HEK293 (cell line): ENCODE results near the gene FUT3.

ENCODE experiments used
- CTCF ChIA-PET: fragments of 350-600 bp; formaldehyde crosslinking; extraction: SDS; loops from one replicate; lab custom pipeline; 2021; ENCODE audit warnings: antibody characterized with exemption; lab: Yijun Ruan, JAX
- POLR2A ChIA-PET: fragments of 300-600 bp; formaldehyde crosslinking; extraction: SDS; loops from one replicate; lab custom pipeline; 2020; ENCODE audit warnings: antibody characterized with exemption, inconsistent platforms; lab: Yijun Ruan, JAX
- H3K27ac ChIP-seq: fragments of 200-500 bp; sonication (Bioruptor generic); 2 replicates; pipeline ENCODE4 v1.5.1; 2014; ENCODE audit warnings: low read depth, low read length, control low read depth, inconsistent platforms; ENCODE audit errors: extremely low read depth
- H3K36me3 ChIP-seq, 2 experiments: fragments of 200-500 bp in 1 of 2; sonication (Bioruptor generic) in 1 of 2; 1 replicate in 1 of 2; 2 replicates in 1 of 2; pipeline ENCODE4 v1.5.1; 2014 to 2017; ENCODE audit warnings: inconsistent platforms in 2 of 2, low read length in 2 of 2; ENCODE audit not compliant: control insufficient read depth in 2 of 2, insufficient read depth in 1 of 2
- H3K4me1 ChIP-seq: fragments of 200-500 bp; sonication (Bioruptor generic); 2 replicates; pipeline ENCODE4 v1.5.1; 2014; ENCODE audit warnings: mild to moderate bottlenecking, low read length, inconsistent platforms; ENCODE audit not compliant: control insufficient read depth, insufficient read depth
- H3K4me3 ChIP-seq: 2 replicates; pipeline ENCODE4 v1.5.1; 2011; ENCODE audit warnings: low read depth, mild to moderate bottlenecking, control low read depth, low read length, moderate library complexity
- H3K9me3 ChIP-seq: fragments of 200-500 bp; sonication (Bioruptor generic); 2 replicates; pipeline ENCODE4 v1.5.1; 2014; ENCODE audit warnings: low read depth, low read length, inconsistent platforms; ENCODE audit not compliant: control insufficient read depth, insufficient read depth
- AEBP2 ChIP-seq: fragments of 450-650 bp; formaldehyde crosslinking; IDR thresholded peaks from 2 replicates; pipeline ENCODE4 v1.5.1; 2016; ENCODE audit warnings: missing biosample characterization, missing genetic modification characterization, borderline replicate concordance
- GLIS1 ChIP-seq: fragments of 450-650 bp; formaldehyde crosslinking; IDR thresholded peaks from 2 replicates; pipeline ENCODE4 v1.5.1; 2016; ENCODE audit warnings: missing biosample characterization, missing genetic modification characterization
- HOXC10 ChIP-seq: sonication (generic); formaldehyde crosslinking; IDR thresholded peaks from 2 replicates; pipeline ENCODE4 v1.8.1; 2023; ENCODE audit warnings: mild to moderate bottlenecking, missing genetic modification reagents
- KLF17 ChIP-seq: fragments of 450-650 bp; formaldehyde crosslinking; IDR thresholded peaks from 2 replicates; pipeline ENCODE4 v1.5.1; 2016; ENCODE audit warnings: missing biosample characterization, missing genetic modification characterization
- ZFP3 ChIP-seq: fragments of 450-650 bp; formaldehyde crosslinking; IDR thresholded peaks from 2 replicates; pipeline ENCODE4 v1.5.1; 2016; ENCODE audit warnings: low read depth, missing biosample characterization, missing genetic modification characterization
- ZNF155 ChIP-seq: fragments of 450-650 bp; formaldehyde crosslinking; IDR thresholded peaks from 2 replicates; pipeline ENCODE4 v1.5.1; 2016; ENCODE audit warnings: missing biosample characterization, missing genetic modification characterization
- ZNF16 ChIP-seq: fragments of 450-650 bp; formaldehyde crosslinking; IDR thresholded peaks from 2 replicates; pipeline ENCODE4 v1.5.1; 2016; ENCODE audit warnings: low read depth, missing biosample characterization, missing genetic modification characterization
- ZNF24 ChIP-seq: fragments of 450-650 bp; formaldehyde crosslinking; IDR thresholded peaks from 2 replicates; pipeline ENCODE4 v1.5.1; 2016; ENCODE audit warnings: missing biosample characterization, missing genetic modification characterization
- ZNF280D ChIP-seq: fragments of 450-650 bp; formaldehyde crosslinking; IDR thresholded peaks from 2 replicates; pipeline ENCODE4 v1.5.1; 2016; ENCODE audit warnings: missing biosample characterization, missing genetic modification characterization
- ZNF311 ChIP-seq: fragments of 450-650 bp; formaldehyde crosslinking; IDR thresholded peaks from 2 replicates; pipeline ENCODE4 v1.5.1; 2017; ENCODE audit warnings: missing biosample characterization, missing genetic modification characterization, borderline replicate concordance
- ZNF324 ChIP-seq: fragments of 450-650 bp; formaldehyde crosslinking; IDR thresholded peaks from 2 replicates; pipeline ENCODE4 v1.5.1; 2016; ENCODE audit warnings: missing biosample characterization, missing genetic modification characterization
- ZNF350 ChIP-seq: fragments of 450-650 bp; formaldehyde crosslinking; IDR thresholded peaks from 2 replicates; pipeline ENCODE4 v1.5.0; 2017; ENCODE audit warnings: missing biosample characterization, mild to moderate bottlenecking, missing genetic modification characterization
- ZNF416 ChIP-seq: fragments of 450-650 bp; formaldehyde crosslinking; IDR thresholded peaks from 2 replicates; pipeline ENCODE4 v1.5.1; 2016; ENCODE audit warnings: missing biosample characterization, missing genetic modification characterization
- ZNF518A ChIP-seq: fragments of 450-650 bp; formaldehyde crosslinking; conservative IDR thresholded peaks from 2 replicates; pipeline ENCODE4 v1.5.1; 2016; ENCODE audit warnings: low read depth, missing biosample characterization, missing genetic modification characterization
- ZNF521 ChIP-seq: fragments of 450-650 bp; formaldehyde crosslinking; IDR thresholded peaks from 2 replicates; pipeline ENCODE4 v1.5.1; 2017; ENCODE audit warnings: missing biosample characterization, mild to moderate bottlenecking, missing genetic modification characterization
- ZNF580 ChIP-seq: fragments of 450-650 bp; formaldehyde crosslinking; IDR thresholded peaks from 2 replicates; pipeline ENCODE4 v1.5.1; 2016; ENCODE audit warnings: missing biosample characterization, missing genetic modification characterization
- ZNF600 ChIP-seq: fragments of 450-650 bp; formaldehyde crosslinking; IDR thresholded peaks from 2 replicates; pipeline ENCODE4 v1.5.1; 2016; ENCODE audit warnings: missing biosample characterization, missing genetic modification characterization
- ZNF623 ChIP-seq: fragments of 450-650 bp; formaldehyde crosslinking; IDR thresholded peaks from 2 replicates; pipeline ENCODE4 v1.5.1; 2016; ENCODE audit warnings: missing biosample characterization, missing genetic modification characterization
- ZNF768 ChIP-seq: fragments of 450-650 bp; formaldehyde crosslinking; IDR thresholded peaks from 2 replicates; pipeline ENCODE4 v1.5.1; 2018; ENCODE audit warnings: missing biosample characterization, mild to moderate bottlenecking, missing genetic modification characterization

The FUT3 gene

GRCh38 chr19:5821521-5822180 lies 29.6 kb downstream of the FUT3 start:
- POLR2A ChIA-PET, result interaction anchor here (1.9 kb wide), 1 partner anchor 17 kb away, joined by 5 read pairs; the partner anchor contains the start of gene NRTN
- Histone ChIP-seq H3K27ac (no peak overlapping the region), H3K9me3 (no peaks in the 10 kb centered on the region), H3K4me1 (peaks cover 3% of the 10 kb centered on the region), H3K36me3 (no peaks in the 10 kb centered on the region), H3K4me3 (no peak overlapping the region)
- CTCF ChIA-PET, result interaction anchor here (0.5 to 5.6 kb wide), 2 partner anchors 18 to 133 kb away, joined by 3 to 44 read pairs; partner anchors contain the start of gene NRTN
- TF ChIP-seq ZNF24 (tag by site-specific recombination), result peak; percentile 83; the same call in 1 of the 2 replicates
- no peak for TF ChIP-seq ZFP3 (tag by site-specific recombination)
- TF ChIP-seq GLIS1, result peak; percentile 52; the same call in 1 of the 2 replicates

GRCh38 chr19:5820785-5821184 lies 30.5 kb downstream of the FUT3 start:
- Histone ChIP-seq H3K27ac (no peak overlapping the region), H3K4me3 (no peak overlapping the region), H3K4me1 (no peaks in the 10 kb centered on the region), H3K9me3 (no peaks in the 10 kb centered on the region), H3K36me3 (no peaks in the 10 kb centered on the region)
- POLR2A ChIA-PET, result interaction anchor here (0.7 kb wide), 1 partner anchor 84 kb away, joined by 18 read pairs; the partner anchor contains the start of gene VMAC
- CTCF ChIA-PET, result interaction anchor here (0.5 to 5.6 kb wide), 3 partner anchors 17 to 161 kb away, joined by 3 to 44 read pairs (median 3); partner anchors contain the start of gene NRTN
- TF ChIP-seq ZNF580 (tag by site-specific recombination) (peak; percentile 68; the same call in 1 of the 2 replicates), ZNF623 (tag by site-specific recombination) (peak; percentile 100), HOXC10 (CRISPR knock-in tag) (no peak), ZNF280D (peak; percentile 85; the same call in 1 of the 2 replicates)

- no peak for TF ChIP-seq ZNF16 (tag by site-specific recombination)
- TF ChIP-seq ZNF518A (tag by site-specific recombination), result no peak
- TF ChIP-seq ZNF768 (tag by site-specific recombination), result no peak
- no peak for TF ChIP-seq AEBP2
- TF ChIP-seq KLF17, result no peak
- no peak for TF ChIP-seq ZNF311 (tag by site-specific recombination)
- no peak for TF ChIP-seq ZNF416
- no peak for TF ChIP-seq ZNF521 (tag by site-specific recombination)
- no peak for TF ChIP-seq ZNF350 (tag by site-specific recombination)
- TF ChIP-seq ZNF600 (tag by site-specific recombination), result no peak
- TF ChIP-seq ZNF155, result no peak
- TF ChIP-seq ZNF324, result no peak
- Histone ChIP-seq H3K9me3 (no peaks in the 10 kb centered on the region), H3K4me1 (no peaks in the 10 kb centered on the region), H3K36me3 (no peaks in the 10 kb centered on the region), H3K4me3 (no peak overlapping the region), H3K27ac (no peak overlapping the region)
- CTCF ChIA-PET, result interaction anchor here (1.6 kb wide), 1 partner anchor 15 kb away, joined by 4 read pairs; no protein-coding TSS in a partner anchor
- POLR2A ChIA-PET, result no interaction called here
Observed at GRCh38 chr19:5818594-5818993, 32.7 kb downstream of the FUT3 start.
